Suprapubic skin (tissue), 4 donors: ENCODE data around the gene OGFOD1.
A peak's percentile ranks its signal among the peaks of the same experiment; 100 is the strongest.

ENCODE experiments used
- EP300 ChIP-seq: sonication (generic); formaldehyde crosslinking; IDR thresholded peaks from one replicate; pipeline ENCODE4 v1.6.1; 2017; ENCODE audit warnings: antibody characterized with exemption
- POLR2A ChIP-seq, 2 donors: fragments of 450-650 bp; IDR thresholded peaks; one replicate each; pipeline ENCODE4 v1.6.1; 2017; ENCODE audit warnings: antibody characterized with exemption in 2 of 2, mild to moderate bottlenecking in 2 of 2, moderate library complexity in 2 of 2
- POLR2AphosphoS5 ChIP-seq, 3 donors: sonication (generic); formaldehyde crosslinking; IDR thresholded peaks; one replicate each; pipeline ENCODE4 v1.6.1; 2017; ENCODE audit warnings: antibody characterized with exemption in 3 of 3
- TF ChIP-seq, protein P1 (sequence below), 2 donors: fragments of 200-600 bp in 1 of 2; fragments of 450-650 bp in 1 of 2; sonication (generic) in 1 of 2; IDR thresholded peaks; one replicate each; pipeline ENCODE4 v1.5.1; 2016 to 2019; ENCODE audit warnings: antibody characterized with exemption in 2 of 2, mild to moderate bottlenecking in 1 of 2, moderate library complexity in 1 of 2

DNA sequence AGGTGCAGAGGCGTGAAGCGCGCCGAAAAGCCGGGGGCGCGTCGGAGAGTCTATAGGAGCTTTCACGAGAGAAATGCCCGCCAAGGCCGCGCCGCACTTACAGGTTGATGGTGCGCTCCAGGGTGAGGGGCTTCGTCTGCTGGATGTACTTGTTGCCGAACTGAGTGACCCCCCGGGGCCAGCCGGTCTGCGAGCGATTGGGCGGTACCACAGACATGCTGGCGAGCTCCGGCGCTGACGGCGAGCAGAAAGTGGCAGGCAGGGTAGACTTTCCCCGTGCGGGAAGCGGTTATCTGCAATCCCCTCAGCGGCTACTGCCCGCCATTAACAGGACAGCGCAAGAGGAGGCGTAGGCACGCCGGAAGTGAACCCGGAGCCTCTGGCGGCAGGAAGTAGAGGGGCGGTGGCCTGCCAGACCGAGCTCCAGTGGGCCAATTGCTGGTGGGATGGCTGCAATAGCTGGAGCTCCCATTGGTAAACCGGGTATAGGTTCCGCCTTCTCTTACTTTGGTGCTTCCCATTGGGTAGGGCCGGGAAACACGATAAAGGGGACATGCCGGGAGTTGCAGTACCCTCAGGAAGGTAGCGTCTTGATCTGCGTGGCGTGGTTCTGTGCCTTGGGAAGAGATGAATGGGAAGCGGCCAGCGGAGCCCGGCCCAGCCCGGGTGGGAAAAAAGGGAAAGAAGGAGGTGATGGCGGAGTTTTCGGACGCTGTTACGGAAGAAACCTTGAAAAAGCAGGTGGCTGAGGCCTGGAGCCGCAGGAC is at the start of gene OGFOD1, which contains the start of gene NUDT21:
- TF ChIP-seq, protein P1, sequence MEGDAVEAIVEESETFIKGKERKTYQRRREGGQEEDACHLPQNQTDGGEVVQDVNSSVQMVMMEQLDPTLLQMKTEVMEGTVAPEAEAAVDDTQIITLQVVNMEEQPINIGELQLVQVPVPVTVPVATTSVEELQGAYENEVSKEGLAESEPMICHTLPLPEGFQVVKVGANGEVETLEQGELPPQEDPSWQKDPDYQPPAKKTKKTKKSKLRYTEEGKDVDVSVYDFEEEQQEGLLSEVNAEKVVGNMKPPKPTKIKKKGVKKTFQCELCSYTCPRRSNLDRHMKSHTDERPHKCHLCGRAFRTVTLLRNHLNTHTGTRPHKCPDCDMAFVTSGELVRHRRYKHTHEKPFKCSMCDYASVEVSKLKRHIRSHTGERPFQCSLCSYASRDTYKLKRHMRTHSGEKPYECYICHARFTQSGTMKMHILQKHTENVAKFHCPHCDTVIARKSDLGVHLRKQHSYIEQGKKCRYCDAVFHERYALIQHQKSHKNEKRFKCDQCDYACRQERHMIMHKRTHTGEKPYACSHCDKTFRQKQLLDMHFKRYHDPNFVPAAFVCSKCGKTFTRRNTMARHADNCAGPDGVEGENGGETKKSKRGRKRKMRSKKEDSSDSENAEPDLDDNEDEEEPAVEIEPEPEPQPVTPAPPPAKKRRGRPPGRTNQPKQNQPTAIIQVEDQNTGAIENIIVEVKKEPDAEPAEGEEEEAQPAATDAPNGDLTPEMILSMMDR (IDR thresholded peaks at IDR 0.05), result no peak
- peak in 1 of 2 donors; percentile 46 for TF ChIP-seq POLR2A (IDR thresholded peaks at IDR 0.05)
- TF ChIP-seq POLR2AphosphoS5 (IDR thresholded peaks at IDR 0.05), result peak in 1 of 3 donors; percentile 16
- no peak for TF ChIP-seq EP300
